Fibroblast of lung (primary cell): ENCODE results near the gene RABGAP1L. TPM values are rescaled to one million over a fixed set of nuclear protein-coding genes. Genes with fewer than 3 reads are reported as not detected.

Source experiments
- DNase-seq, 2 donors: peaks; one replicate each; pipeline versions ENCODE4 v3.0.0 to v3.0.0-alpha.2; 2010; ENCODE audit warnings: low read depth in 2 of 2
- H2AFZ ChIP-seq: 2 replicates; pipeline ENCODE4 v1.5.1; 2012; ENCODE audit warnings: low read length, control low read depth, inconsistent platforms
- H3K27ac ChIP-seq: 2 replicates; pipeline ENCODE4 v1.5.1; 2011; ENCODE audit warnings: low read length, control low read depth; ENCODE audit not compliant: insufficient read depth
- H3K27me3 ChIP-seq: 2 replicates; pipeline ENCODE4 v1.5.1; 2011; ENCODE audit warnings: mild to moderate bottlenecking, low read length; ENCODE audit not compliant: control insufficient read depth, insufficient read depth
- H3K36me3 ChIP-seq: 2 replicates; pipeline ENCODE4 v1.5.1; 2011; ENCODE audit warnings: low read length; ENCODE audit not compliant: control insufficient read depth, insufficient read depth
- H3K4me1 ChIP-seq: 2 replicates; pipeline ENCODE4 v1.5.1; 2011; ENCODE audit warnings: low read length; ENCODE audit not compliant: control insufficient read depth, insufficient read depth; ENCODE audit errors: extremely low read depth
- H3K4me2 ChIP-seq: 2 replicates; pipeline ENCODE4 v1.5.1; 2011; ENCODE audit warnings: low read length, control low read depth; ENCODE audit not compliant: insufficient read depth; ENCODE audit errors: extremely low read depth
- H3K4me3 ChIP-seq, 4 experiments: fragments of 200-600 bp in 1 of 4; sonication (generic) in 1 of 4; replicated peaks in 1 of 4; 2 replicates each; pipeline ENCODE4 v1.5.1; 2011 to 2016; ENCODE audit warnings: low read length in 4 of 4, low read depth in 3 of 4, mild to moderate bottlenecking in 3 of 4, control low read depth in 2 of 4, inconsistent platforms in 1 of 4, mixed read lengths in 1 of 4; ENCODE audit not compliant: insufficient read depth in 1 of 4; ENCODE audit errors: control extremely low read depth in 1 of 4
- H3K79me2 ChIP-seq: 2 replicates; pipeline ENCODE4 v1.5.1; 2012; ENCODE audit warnings: mild to moderate bottlenecking, low read length, inconsistent platforms; ENCODE audit not compliant: control insufficient read depth, insufficient read depth
- H3K9ac ChIP-seq: 2 replicates; pipeline ENCODE4 v1.5.1; 2011; ENCODE audit warnings: mild to moderate bottlenecking, low read length, control low read depth; ENCODE audit not compliant: insufficient read depth
- H3K9me3 ChIP-seq: 2 replicates; pipeline ENCODE4 v1.5.1; 2012; ENCODE audit warnings: low read depth, low read length; ENCODE audit not compliant: control insufficient read depth, insufficient read depth
- H4K20me1 ChIP-seq: 2 replicates; pipeline ENCODE4 v1.5.1; 2011; ENCODE audit warnings: low read length; ENCODE audit not compliant: control insufficient read depth, insufficient read depth; ENCODE audit errors: extremely low read depth
- CTCF ChIP-seq, 2 donors: IDR thresholded peaks in 1 of 2; conservative IDR thresholded peaks in 1 of 2; 1 replicate in 1 of 2; 2 replicates in 1 of 2; pipeline ENCODE4 v1.5.1; 2011 to 2012; ENCODE audit warnings: low read length in 2 of 2, control low read depth in 1 of 2, inconsistent platforms in 1 of 2, low read depth in 1 of 2, mild to moderate bottlenecking in 1 of 2
- EZH2 ChIP-seq: IDR thresholded peaks from 2 replicates; pipeline ENCODE4 v1.5.1; 2012; ENCODE audit warnings: low read length, control low read depth, mild to moderate bottlenecking; ENCODE audit errors: missing control alignments
- polyA plus RNA-seq, 2 donors: library from polyadenylated mRNA; depleted of rRNA in 1 of 2; stranded (reverse) in 1 of 2; unstranded in 1 of 2; fragments of >200 nt; gene quantifications; 2 replicates each; pipeline ENCODE4 v1.2.1, GENCODE V29; 2011 to 2012; ENCODE audit warnings: missing spikeins in 1 of 2
- total RNA-seq: library from RNA; depleted of rRNA; stranded (reverse); fragments of >200 nt; gene quantifications from 2 replicates; pipeline ENCODE4 v1.2.1, GENCODE V29; 2014

RABGAP1L gene
- total and polyA plus RNA-seq, 2 donors (not counting 1 experiment from before 2014, with no cell fraction given): 33.8 to 36.5 TPM

GRCh38 chr1:174676856-174677255 is 517.5 kb downstream of the RABGAP1L start:
- no peak overlapping the region for H3K27ac ChIP-seq
- H3K4me1 ChIP-seq: no peaks in the 10 kb centered on the region
- no peaks in the 10 kb centered on the region for H4K20me1 ChIP-seq
- no peak for DNase-seq
- H3K4me2 ChIP-seq: no peak overlapping the region
- no peaks in the 10 kb centered on the region for H3K27me3 ChIP-seq
- no peak overlapping the region for H2AFZ ChIP-seq
- no peaks in the 10 kb centered on the region for H3K9me3 ChIP-seq
- TF ChIP-seq CTCF (conservative IDR thresholded peaks at IDR 0.05 in 1 of 2, IDR thresholded peaks at IDR 0.05 in 1 of 2; ENCODE audit: low read depth in 1 of 2, low read length in 2 of 2): no peak
- TF ChIP-seq EZH2: no peak
- no peak overlapping the region for H3K9ac ChIP-seq
- no peaks in the 10 kb centered on the region for H3K36me3 ChIP-seq
- no peak overlapping the region for H3K4me3 ChIP-seq
- no peaks in the 10 kb centered on the region for H3K79me2 ChIP-seq

GRCh38 chr1:174678657-174679056 is 519.3 kb downstream of the RABGAP1L start:
- Histone ChIP-seq H3K4me1 (no peaks in the 10 kb centered on the region), H3K9me3 (no peaks in the 10 kb centered on the region), H3K79me2 (no peaks in the 10 kb centered on the region), H3K4me3 (no peak overlapping the region), H3K27ac (no peak overlapping the region), H3K27me3 (no peaks in the 10 kb centered on the region), H3K36me3 (no peaks in the 10 kb centered on the region), H2AFZ (no peak overlapping the region), H4K20me1 (no peaks in the 10 kb centered on the region), H3K9ac (no peak overlapping the region), H3K4me2 (no peak overlapping the region)
- TF ChIP-seq EZH2 (no peak), CTCF (conservative IDR thresholded peaks at IDR 0.05 in 1 of 2, IDR thresholded peaks at IDR 0.05 in 1 of 2; ENCODE audit: low read depth in 1 of 2, low read length in 2 of 2) (no peak)
- no peak for DNase-seq

- H3K4me3 ChIP-seq: no peak overlapping the region
- H3K9ac ChIP-seq: no peak overlapping the region
- no peaks in the 10 kb centered on the region for H3K9me3 ChIP-seq
- no peak for DNase-seq
- no peaks in the 10 kb centered on the region for H4K20me1 ChIP-seq
- H3K27ac ChIP-seq: no peak overlapping the region
- H2AFZ ChIP-seq: no peak overlapping the region
- H3K4me1 ChIP-seq: no peaks in the 10 kb centered on the region
- no peak for TF ChIP-seq CTCF (conservative IDR thresholded peaks at IDR 0.05 in 1 of 2, IDR thresholded peaks at IDR 0.05 in 1 of 2; ENCODE audit: low read depth in 1 of 2, low read length in 2 of 2)
- no peaks in the 10 kb centered on the region for H3K79me2 ChIP-seq
- H3K27me3 ChIP-seq: no peaks in the 10 kb centered on the region
- H3K4me2 ChIP-seq: no peak overlapping the region
- no peaks in the 10 kb centered on the region for H3K36me3 ChIP-seq
Measured at GRCh38 chr1:174680101-174680500, 520.8 kb downstream of the RABGAP1L start.
